Ectodermal cell (in vitro differentiated cells): ENCODE data around the gene ACYP2.

Source experiments
- H3K27ac ChIP-seq: 2 replicates; pipeline ENCODE4 v1.7.0; 2013; ENCODE audit warnings: mild to moderate bottlenecking, low read depth, low read length; ENCODE audit not compliant: insufficient read depth, poor library complexity, severe bottlenecking
- H3K27me3 ChIP-seq: 2 replicates; pipeline ENCODE4 v1.7.0; 2013; ENCODE audit warnings: mild to moderate bottlenecking, low read length; ENCODE audit not compliant: insufficient read depth, control insufficient read depth, poor library complexity, severe bottlenecking
- H3K36me3 ChIP-seq: one replicate; pipeline ENCODE4 v1.7.0; 2013; ENCODE audit warnings: low read length; ENCODE audit not compliant: control insufficient read depth, insufficient read depth
- H3K4me1 ChIP-seq: one replicate; pipeline ENCODE4 v1.7.0; 2013; ENCODE audit warnings: low read length; ENCODE audit not compliant: control insufficient read depth, insufficient read depth
- H3K4me3 ChIP-seq: 2 replicates; pipeline ENCODE4 v1.7.0; 2013; ENCODE audit warnings: low read depth, low read length, control low read depth; ENCODE audit not compliant: insufficient read depth
- H3K9me3 ChIP-seq: 2 replicates; pipeline ENCODE4 v1.7.0; 2013; ENCODE audit warnings: mild to moderate bottlenecking, low read length, moderate library complexity; ENCODE audit not compliant: control insufficient read depth
- WGBS, 2 experiments: methylation state at CpG; one replicate each; pipeline ENCODE4 v1.1.7; 2013; ENCODE audit warnings: missing lambda C conversion rate in 2 of 2; 5-methylcytosine and 5-hydroxymethylcytosine counted together

Gene ACYP2

DNA sequence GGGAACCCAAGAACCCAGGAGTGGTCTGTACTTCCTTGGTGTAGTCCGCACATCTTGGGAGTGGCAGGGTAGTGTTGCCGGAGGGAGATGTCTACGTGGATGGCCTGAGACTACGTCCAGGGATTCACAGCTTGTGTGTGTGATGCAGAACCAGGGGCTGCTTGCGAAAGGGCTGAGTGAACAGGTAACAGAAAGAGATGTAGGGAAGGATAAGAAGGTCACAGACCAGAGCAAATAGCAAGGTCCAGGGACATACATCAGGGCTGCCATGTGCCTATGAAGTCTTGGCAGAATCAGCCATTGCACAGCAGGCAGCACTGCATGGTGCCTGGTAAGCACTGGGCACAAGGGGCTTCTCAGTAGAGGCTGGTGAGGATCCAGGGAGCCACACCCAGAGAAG is 71.9 kb downstream of the ACYP2 start:
- Histone ChIP-seq H3K4me3 (no peak overlapping the region), H3K27ac (no peak overlapping the region), H3K27me3 (no peaks in the 10 kb centered on the region), H3K4me1 (no peaks in the 10 kb centered on the region), H3K36me3 (no peaks in the 10 kb centered on the region), H3K9me3 (no peaks in the 10 kb centered on the region)
- WGBS, 2 experiments, result 93 to 94% methylated on average over 5 of the region's 5 CpGs

DNA sequence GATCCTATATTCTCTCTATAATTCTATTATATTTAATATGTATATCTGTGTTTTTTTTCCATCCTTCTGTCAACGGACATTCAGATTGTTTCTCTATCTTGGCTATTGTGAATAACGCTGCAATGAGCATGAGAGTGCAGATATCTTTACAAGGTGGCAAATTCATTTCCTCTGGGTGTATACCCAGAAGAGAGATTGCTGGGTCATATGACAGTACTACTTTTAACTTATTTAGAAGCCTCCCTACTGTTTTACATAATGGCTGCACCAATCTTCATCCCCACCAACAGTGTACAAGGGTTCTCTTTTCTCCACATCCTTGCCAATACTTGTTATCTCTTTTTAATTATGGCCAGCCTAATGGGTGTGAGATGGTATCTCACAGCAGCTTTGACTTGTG is 74.1 kb downstream of the ACYP2 start:
- H3K36me3 ChIP-seq, result no peaks in the 10 kb centered on the region
- H3K27me3 ChIP-seq, result no peaks in the 10 kb centered on the region
- H3K4me1 ChIP-seq, result no peaks in the 10 kb centered on the region
- H3K27ac ChIP-seq, result no peak overlapping the region
- no peaks in the 10 kb centered on the region for H3K9me3 ChIP-seq
- 84 to 94% methylated on average over 2 of the region's 2 CpGs for WGBS, 2 experiments
- no peak overlapping the region for H3K4me3 ChIP-seq

DNA sequence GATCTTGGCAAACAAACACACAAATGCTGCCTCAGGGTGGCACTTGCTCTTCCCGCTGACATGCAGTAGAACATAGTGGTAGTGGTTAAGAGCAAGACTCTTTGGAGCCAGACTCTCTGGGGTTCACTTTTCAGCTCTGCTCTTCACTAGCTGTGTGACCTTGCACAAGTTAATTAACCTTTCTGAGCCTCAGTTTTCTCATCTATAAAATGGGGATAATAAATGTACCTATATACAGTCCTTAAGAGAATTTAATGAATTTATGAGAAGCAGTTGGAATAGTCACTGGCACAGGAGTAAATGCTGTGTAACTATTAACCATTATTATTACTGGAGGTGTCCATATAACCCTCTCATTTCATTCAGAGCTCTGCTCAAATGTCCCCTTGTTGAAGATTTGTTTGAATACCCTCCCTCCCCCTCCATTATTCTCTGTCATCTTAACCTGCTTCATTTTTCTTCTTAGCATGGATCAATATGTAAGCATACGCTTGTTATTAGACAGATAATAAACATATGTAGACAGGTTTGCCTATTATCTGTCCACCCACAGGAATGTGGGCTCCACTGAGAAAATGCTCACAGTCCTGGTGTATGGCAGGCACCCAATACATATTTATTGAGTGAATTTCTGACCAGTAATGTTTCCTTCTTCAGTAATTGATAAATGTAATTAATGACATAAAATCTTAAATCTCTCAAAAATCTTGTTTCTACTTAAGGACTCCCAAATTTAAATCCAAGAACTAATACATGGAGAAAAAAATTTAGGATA is 76.1 kb downstream of the ACYP2 start:
- Histone ChIP-seq H3K4me1 (no peaks in the 10 kb centered on the region), H3K27ac (no peak overlapping the region), H3K9me3 (no peaks in the 10 kb centered on the region), H3K36me3 (no peaks in the 10 kb centered on the region), H3K4me3 (no peak overlapping the region), H3K27me3 (no peaks in the 10 kb centered on the region)
- WGBS, 2 experiments, result 90 to 98% methylated on average over 2 of the region's 2 CpGs

DNA sequence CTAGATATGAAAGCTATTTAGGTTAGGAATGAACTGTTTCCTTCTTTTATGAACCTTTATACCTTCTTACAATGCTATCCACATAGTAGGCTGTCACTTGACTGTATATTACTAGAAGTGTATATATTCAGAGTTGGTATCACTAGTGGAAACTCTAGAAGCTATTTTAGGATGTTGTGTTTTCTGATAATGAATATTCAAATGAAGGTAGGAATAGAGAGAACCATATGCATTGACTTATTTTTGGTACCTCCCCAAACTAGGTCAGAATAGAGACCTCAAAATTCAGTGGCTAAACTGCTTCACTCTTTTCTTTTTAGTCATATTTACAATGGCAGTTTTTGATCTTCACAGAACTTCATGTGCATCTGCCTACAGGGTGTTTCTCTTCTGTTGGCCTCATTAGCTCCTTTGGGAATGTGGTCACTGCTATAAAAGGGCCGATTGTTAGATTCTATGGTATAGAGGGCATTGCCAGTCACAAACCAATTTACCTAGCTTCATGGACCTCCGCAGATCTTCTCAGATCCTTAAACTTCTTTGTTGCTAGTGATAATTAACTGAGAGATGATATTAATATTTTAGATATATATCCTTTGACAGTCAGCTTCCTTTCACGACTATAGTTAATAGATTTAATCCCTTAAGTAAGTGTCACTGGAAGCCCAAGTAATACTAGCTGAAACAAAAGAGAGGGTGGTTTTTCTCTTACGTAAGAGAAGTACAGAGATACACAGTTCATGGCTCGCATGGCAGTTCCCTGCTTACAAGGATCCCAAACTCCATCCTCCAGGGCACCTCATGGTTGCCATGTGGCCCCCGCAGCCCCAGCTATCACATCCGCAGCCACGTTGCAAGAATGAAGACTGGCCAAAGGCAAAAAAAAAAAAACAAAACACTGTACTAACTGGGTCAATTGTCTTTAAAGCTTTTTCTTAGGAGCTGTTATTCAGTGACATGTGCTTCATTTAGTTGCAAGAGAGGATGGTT is 79.6 kb downstream of the ACYP2 start:
- Histone ChIP-seq H3K27me3 (no peaks in the 10 kb centered on the region), H3K36me3 (no peaks in the 10 kb centered on the region), H3K9me3 (no peaks in the 10 kb centered on the region), H3K27ac (no peak overlapping the region), H3K4me3 (no peak overlapping the region), H3K4me1 (no peaks in the 10 kb centered on the region)
- 92 to 97% methylated on average over 7 of the region's 8 CpGs for WGBS, 2 experiments

DNA sequence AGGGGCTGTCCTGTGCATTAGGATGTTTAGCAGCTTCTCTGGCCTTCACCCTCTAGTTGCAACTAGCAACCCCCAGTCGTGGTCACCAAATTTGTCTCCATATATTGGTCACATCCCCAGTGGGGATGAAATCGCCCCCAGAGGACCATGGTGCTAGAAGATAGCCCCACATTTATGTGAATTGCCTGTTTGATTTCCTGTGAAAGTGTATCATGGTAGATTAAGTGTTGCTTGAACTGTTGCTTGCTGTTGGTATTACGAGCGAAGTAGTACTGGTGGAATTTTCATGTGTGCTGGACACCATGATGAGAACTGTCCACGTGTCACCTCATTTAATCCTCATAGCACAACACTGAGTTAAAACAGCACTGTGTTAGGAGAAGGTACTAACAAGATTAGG is 81.2 kb downstream of the ACYP2 start:
- 95 to 98% methylated on average over 4 to 5 of the region's 5 CpGs for WGBS, 2 experiments
- H3K27ac ChIP-seq, result no peak overlapping the region
- H3K4me1 ChIP-seq, result no peaks in the 10 kb centered on the region
- H3K4me3 ChIP-seq, result no peak overlapping the region
- no peaks in the 10 kb centered on the region for H3K36me3 ChIP-seq
- no peaks in the 10 kb centered on the region for H3K9me3 ChIP-seq
- no peaks in the 10 kb centered on the region for H3K27me3 ChIP-seq

DNA sequence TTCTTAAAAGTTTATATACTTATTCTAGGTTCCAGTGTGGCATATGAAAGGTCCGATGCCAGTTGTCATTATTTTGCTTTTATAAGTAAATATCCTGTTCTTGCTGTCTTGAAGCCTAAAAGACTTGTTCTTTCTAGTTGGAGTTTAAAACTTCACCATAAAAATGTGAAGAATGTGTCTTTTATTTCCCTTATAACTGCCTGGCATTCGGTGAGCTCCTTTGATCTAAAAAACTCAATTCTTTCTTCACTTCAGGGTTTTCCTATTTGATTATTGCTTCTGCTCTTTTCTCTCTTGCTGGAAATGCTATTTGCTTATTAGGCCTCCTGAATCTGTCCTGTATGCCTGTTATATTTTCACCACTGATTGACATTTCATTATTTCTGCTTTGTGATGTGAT is 89.1 kb downstream of the ACYP2 start:
- Histone ChIP-seq H3K27me3 (no peaks in the 10 kb centered on the region), H3K4me3 (no peak overlapping the region), H3K4me1 (no peaks in the 10 kb centered on the region), H3K36me3 (no peaks in the 10 kb centered on the region), H3K27ac (no peak overlapping the region), H3K9me3 (no peaks in the 10 kb centered on the region)
- WGBS, 2 experiments, result 75 to 95% methylated on average over 1 to 2 of the region's 2 CpGs

DNA sequence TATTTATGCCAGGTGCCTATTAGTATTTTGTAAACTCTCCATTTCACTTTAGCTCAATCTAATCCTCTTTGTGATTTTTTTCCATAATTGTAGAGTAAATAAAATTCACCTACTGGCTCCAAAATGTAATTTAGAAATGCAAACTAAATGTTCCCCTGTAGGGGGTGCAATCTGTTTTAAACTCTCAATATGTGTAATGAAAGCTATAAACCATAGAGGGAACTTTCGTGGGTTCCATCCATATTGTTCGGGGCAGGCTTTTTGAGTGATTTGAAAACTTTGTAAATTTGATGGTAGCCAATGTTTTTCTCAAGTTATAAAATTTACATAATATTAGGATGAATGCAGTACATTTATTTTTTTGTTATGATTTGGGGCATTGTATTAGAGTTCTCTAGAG is 91.2 kb downstream of the ACYP2 start:
- Histone ChIP-seq H3K4me1 (no peaks in the 10 kb centered on the region), H3K36me3 (no peaks in the 10 kb centered on the region), H3K9me3 (no peaks in the 10 kb centered on the region), H3K27ac (no peak overlapping the region), H3K4me3 (no peak overlapping the region), H3K27me3 (no peaks in the 10 kb centered on the region)
- 85 to 90% methylated on average over 2 of the region's 2 CpGs for WGBS, 2 experiments

DNA sequence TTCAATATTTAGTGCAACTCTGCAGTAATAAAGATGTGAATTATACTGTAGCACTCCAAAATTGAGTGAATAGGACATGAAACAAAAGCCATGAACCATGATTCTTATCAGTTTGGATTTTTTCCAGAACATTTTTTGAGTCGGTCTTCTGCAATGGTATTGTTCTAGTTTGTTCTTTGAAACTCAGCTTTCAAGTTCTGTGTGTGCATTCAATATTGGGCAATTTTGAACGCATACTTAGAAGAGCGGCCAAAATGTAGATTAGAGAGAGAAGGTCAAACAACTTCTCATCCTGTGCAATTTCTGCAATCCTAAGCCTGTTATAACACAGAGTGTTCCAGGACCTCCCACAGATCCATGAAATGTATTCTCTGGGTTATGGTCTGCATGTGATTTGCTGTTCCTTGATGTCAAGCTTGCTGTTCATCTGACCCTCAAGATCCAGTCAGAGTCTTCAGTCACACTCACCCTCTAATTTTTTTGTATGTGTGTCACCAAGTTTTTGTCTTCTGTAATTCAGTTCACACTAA is 92.3 kb downstream of the ACYP2 start:
- H3K9me3 ChIP-seq, result no peaks in the 10 kb centered on the region
- no peak overlapping the region for H3K4me3 ChIP-seq
- WGBS, 2 experiments, result 96 to 98% methylated on average over 3 of the region's 3 CpGs
- H3K27me3 ChIP-seq, result no peaks in the 10 kb centered on the region
- H3K27ac ChIP-seq, result no peak overlapping the region
- no peaks in the 10 kb centered on the region for H3K4me1 ChIP-seq
- H3K36me3 ChIP-seq, result no peaks in the 10 kb centered on the region

DNA sequence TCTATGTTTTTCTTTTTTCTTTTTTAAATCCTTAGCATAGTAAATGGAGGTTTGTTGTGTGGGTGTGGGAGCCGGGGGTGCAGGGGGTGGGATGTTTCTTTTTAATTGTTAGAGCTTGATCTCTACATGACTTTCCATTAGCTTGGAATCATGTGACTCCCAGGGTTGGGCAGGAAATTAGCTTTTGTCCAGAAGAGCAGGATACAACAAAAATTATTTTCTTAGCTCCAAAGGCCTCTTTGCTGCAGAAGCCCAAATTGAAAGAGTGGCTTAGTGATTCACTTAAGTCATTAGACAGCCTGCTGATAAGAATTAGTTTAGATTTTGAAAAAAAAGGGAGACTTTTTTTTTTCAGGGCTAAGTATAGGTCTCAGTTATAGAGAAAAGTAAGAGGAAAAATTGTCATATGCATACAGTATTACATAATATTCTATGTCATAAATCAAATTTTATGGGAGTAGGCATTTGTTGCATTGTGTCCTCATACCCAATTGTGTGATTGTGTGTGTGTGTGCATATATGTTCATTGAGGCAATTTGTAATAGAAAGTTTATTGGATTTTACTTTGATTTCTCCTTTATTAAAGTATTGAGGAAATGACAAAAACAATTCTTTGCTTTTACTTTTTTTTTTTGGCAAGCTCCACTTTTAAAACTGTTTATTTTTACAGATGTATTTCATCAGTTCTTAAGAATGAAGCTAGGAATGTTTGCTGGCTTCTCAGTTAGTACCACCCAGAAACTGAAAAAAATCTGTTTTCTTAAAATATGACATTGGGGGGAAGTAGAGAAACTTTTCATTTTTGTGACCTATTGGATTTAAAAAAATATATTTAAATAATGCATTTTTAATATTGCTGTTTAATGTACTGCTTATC is 93.2 kb downstream of the ACYP2 start:
- 100% methylated on average over 1 of the region's 1 CpG; no CpG with 5 or more reads in 1 of the 2 experiments for WGBS, 2 experiments
- Histone ChIP-seq H3K36me3 (no peaks in the 10 kb centered on the region), H3K27me3 (no peaks in the 10 kb centered on the region), H3K4me1 (no peaks in the 10 kb centered on the region), H3K4me3 (no peak overlapping the region), H3K9me3 (no peaks in the 10 kb centered on the region), H3K27ac (no peak overlapping the region)
